GM18867 (cell line): ENCODE measurements around the gene LRRTM4.

Source experiments
- ATAC-seq: cut with Tn5 transposase; IDR thresholded peaks from one replicate; pipeline ENCODE4 v1.9.1; 2021; ENCODE audit warnings: mild to moderate bottlenecking, moderate library complexity; ENCODE audit not compliant: unreplicated experiment

Gene LRRTM4

GRCh38 chr2:76930056-76930744 lies 592.0 kb downstream of the LRRTM4 start:
- no peak for ATAC-seq

- ATAC-seq, result no peak
Observed at GRCh38 chr2:76928026-76928425, 594.1 kb downstream of the LRRTM4 start.

- ATAC-seq, result no peak
Observed at GRCh38 chr2:76921006-76921405, 601.2 kb downstream of the LRRTM4 start.

GRCh38 chr2:76895469-76895868 lies 626.7 kb downstream of the LRRTM4 start:
- ATAC-seq, result no peak

- no peak for ATAC-seq
Observed at GRCh38 chr2:76870581-76870980, 651.6 kb downstream of the LRRTM4 start.

GRCh38 chr2:76870011-76870410 lies 652.2 kb downstream of the LRRTM4 start:
- ATAC-seq, result no peak

GRCh38 chr2:76867854-76868253 lies 654.3 kb downstream of the LRRTM4 start:
- ATAC-seq, result no peak

- ATAC-seq, result no peak
Observed at GRCh38 chr2:76866464-76866863, 655.7 kb downstream of the LRRTM4 start.

- no peak for ATAC-seq
Observed at GRCh38 chr2:76862901-76863300, 659.3 kb downstream of the LRRTM4 start.

GRCh38 chr2:76861708-76862107 lies 660.5 kb downstream of the LRRTM4 start:
- peak; percentile 87 for ATAC-seq

- no peak for ATAC-seq
Observed at GRCh38 chr2:76851000-76851399, 671.2 kb downstream of the LRRTM4 start.

- no peak for ATAC-seq
Observed at GRCh38 chr2:76849086-76849485, 673.1 kb downstream of the LRRTM4 start.

- no peak for ATAC-seq
Observed at GRCh38 chr2:76839826-76840225, 682.4 kb downstream of the LRRTM4 start.

GRCh38 chr2:76829374-76830234 lies 692.6 kb downstream of the LRRTM4 start:
- ATAC-seq, result no peak

GRCh38 chr2:76826691-76827090 lies 695.5 kb downstream of the LRRTM4 start:
- no peak for ATAC-seq

GRCh38 chr2:76825140-76825970 lies 696.8 kb downstream of the LRRTM4 start:
- no peak for ATAC-seq

GRCh38 chr2:76821731-76822130 lies 700.4 kb downstream of the LRRTM4 start:
- no peak for ATAC-seq

GRCh38 chr2:76813084-76813483 lies 709.1 kb downstream of the LRRTM4 start:
- no peak for ATAC-seq

GRCh38 chr2:76812156-76812555 lies 710.0 kb downstream of the LRRTM4 start:
- ATAC-seq, result no peak

- no peak for ATAC-seq
Observed at GRCh38 chr2:76809136-76809535, 713.0 kb downstream of the LRRTM4 start.

GRCh38 chr2:76808732-76809131 lies 713.4 kb downstream of the LRRTM4 start:
- no peak for ATAC-seq
